PC-3 (cell line): Measurements from ENCODE around the gene CROCC2. TPM values are rescaled to one million over a fixed set of nuclear protein-coding genes. Genes with fewer than 3 reads are reported as not detected.

Experiments
- ATAC-seq: fragments of 200-7000 bp; cut with Tn5 transposase; 2 replicates; pipeline ENCODE4 v1.9.1; 2020; ENCODE audit warnings: mild to moderate bottlenecking, moderate library complexity
- Bru-seq: library from RNA; stranded (reverse); fragments of 400-500 nt; gene quantifications from one replicate; lab custom pipeline; 2021; lab: Mats Ljungman, UMichigan
- BruChase-seq, 2 experiments: library from RNA; stranded (reverse); fragments of 400-500 nt; gene quantifications; one replicate each; lab custom pipeline; 2021; lab: Mats Ljungman, UMichigan
- BruUV-seq: library from RNA; stranded (reverse); fragments of 400-500 nt; replicated peaks from 2 replicates; lab custom pipeline; 2021; lab: Mats Ljungman, UMichigan
- CTCF ChIA-PET: fragments of 300-600 bp; sonication (Branson Sonifier 250); formaldehyde crosslinking; loops from one replicate; lab custom pipeline; 2022; ENCODE audit warnings: antibody characterized with exemption; lab: Charles Lee
- POLR2A ChIA-PET: fragments of 300-600 bp; sonication (Branson Sonifier 250); formaldehyde crosslinking; loops from one replicate; lab custom pipeline; 2022; ENCODE audit warnings: antibody characterized with exemption; ENCODE audit not compliant: unreplicated experiment; lab: Charles Lee
- DNase-seq: peaks from one replicate; pipeline ENCODE4 v3.0.0-alpha.2; 2015
- H2AFZ ChIP-seq: fragments of 300-600 bp; sonication (generic); 2 replicates; pipeline ENCODE4 v1.6.0; 2016; ENCODE audit warnings: antibody characterized with exemption, low read length
- H3F3A ChIP-seq: fragments of 300-600 bp; sonication (generic); one replicate; pipeline ENCODE4 v1.6.0; 2017; ENCODE audit warnings: antibody characterized with exemption, low read length, control low read depth, mild to moderate bottlenecking; ENCODE audit not compliant: unreplicated experiment
- H3K27ac ChIP-seq: fragments of 300-600 bp; sonication (generic); 2 replicates; pipeline ENCODE4 v1.5.1; 2016; ENCODE audit warnings: mild to moderate bottlenecking, low read length
- H3K27me3 ChIP-seq: fragments of 300-600 bp; sonication (generic); 2 replicates; pipeline ENCODE4 v1.6.1; 2016; ENCODE audit warnings: low read length, mixed read lengths
- H3K36me3 ChIP-seq: fragments of 300-600 bp; sonication (generic); 2 replicates; pipeline ENCODE4 v1.6.1; 2016; ENCODE audit warnings: low read depth, mixed run types, low read length, mixed read lengths
- H3K4me1 ChIP-seq: fragments of 300-600 bp; sonication (generic); 2 replicates; pipeline ENCODE4 v1.5.1; 2016; ENCODE audit warnings: low read length; ENCODE audit not compliant: insufficient read depth
- H3K4me2 ChIP-seq: fragments of 300-600 bp; sonication (generic); 2 replicates; pipeline ENCODE4 v1.6.0; 2016; ENCODE audit warnings: low read length
- H3K4me3 ChIP-seq: fragments of 300-600 bp; sonication (generic); 2 replicates; pipeline ENCODE4 v1.5.1; 2016; ENCODE audit warnings: mild to moderate bottlenecking, low read length, mixed read lengths
- H3K79me2 ChIP-seq: fragments of 300-600 bp; sonication (generic); 2 replicates; pipeline ENCODE4 v1.6.1; 2017; ENCODE audit warnings: low read length, mixed read lengths
- H3K9ac ChIP-seq: fragments of 300-600 bp; sonication (generic); 2 replicates; pipeline ENCODE4 v1.6.0; 2016; ENCODE audit warnings: mild to moderate bottlenecking, low read length
- H3K9me2 ChIP-seq: fragments of 300-600 bp; sonication (generic); replicated peaks from 2 replicates; pipeline ENCODE4 v1.6.1; 2016; ENCODE audit warnings: mixed run types, low read length, mixed read lengths
- H3K9me3 ChIP-seq: fragments of 300-600 bp; sonication (generic); 2 replicates; pipeline ENCODE4 v1.6.1; 2016; ENCODE audit warnings: low read length, mixed read lengths
- H4K20me1 ChIP-seq: fragments of 300-600 bp; sonication (generic); 2 replicates; pipeline ENCODE4 v1.6.1; 2016; ENCODE audit warnings: low read length, mixed read lengths
- EZH2 ChIP-seq: fragments of 300-600 bp; sonication (generic); IDR thresholded peaks from one replicate; pipeline ENCODE4 v1.6.1; 2017; ENCODE audit warnings: antibody characterized with exemption, mild to moderate bottlenecking, low read length; ENCODE audit not compliant: unreplicated experiment
- EZH2phosphoT487 ChIP-seq: fragments of 300-600 bp; sonication (generic); IDR thresholded peaks from 2 replicates; pipeline ENCODE4 v1.6.1; 2018; ENCODE audit warnings: mild to moderate bottlenecking, antibody characterized with exemption, low read length, borderline replicate concordance
- intact Hi-C: fragments of 100-400 bp; cut with micrococcal nuclease; formaldehyde crosslinking; loops from 2 replicates; pipeline ENCODE4 v1.9.0; 2023
- long read RNA-seq: library from polyadenylated mRNA; unstranded; transcript quantifications from one replicate; pipeline ENCODE4 v2.0.0, GENCODE V29; 2021; ENCODE audit not compliant: unreplicated experiment
- total RNA-seq: library from RNA; depleted of rRNA; stranded (reverse); fragments of >200 nt; gene quantifications from 2 replicates; pipeline ENCODE4 v1.2.3, GENCODE V29; 2014; rRNA removed
- TF ChIP-seq, protein P1 (sequence below): fragments of 300-600 bp; sonication (generic); conservative IDR thresholded peaks from 2 replicates; pipeline ENCODE4 v1.5.1; 2017; ENCODE audit warnings: antibody characterized with exemption, low read depth, mild to moderate bottlenecking, low read length

Gene CROCC2
- total RNA-seq (not detected in 2 replicates), Bru-seq, nascent RNA (not detected), BruChase-seq, experiment 1, labeled RNA remaining after a 6-hour chase (not detected), BruChase-seq, experiment 2, labeled RNA remaining after a 2-hour chase (not detected)
- long read RNA-seq: 0 reads

DNA sequence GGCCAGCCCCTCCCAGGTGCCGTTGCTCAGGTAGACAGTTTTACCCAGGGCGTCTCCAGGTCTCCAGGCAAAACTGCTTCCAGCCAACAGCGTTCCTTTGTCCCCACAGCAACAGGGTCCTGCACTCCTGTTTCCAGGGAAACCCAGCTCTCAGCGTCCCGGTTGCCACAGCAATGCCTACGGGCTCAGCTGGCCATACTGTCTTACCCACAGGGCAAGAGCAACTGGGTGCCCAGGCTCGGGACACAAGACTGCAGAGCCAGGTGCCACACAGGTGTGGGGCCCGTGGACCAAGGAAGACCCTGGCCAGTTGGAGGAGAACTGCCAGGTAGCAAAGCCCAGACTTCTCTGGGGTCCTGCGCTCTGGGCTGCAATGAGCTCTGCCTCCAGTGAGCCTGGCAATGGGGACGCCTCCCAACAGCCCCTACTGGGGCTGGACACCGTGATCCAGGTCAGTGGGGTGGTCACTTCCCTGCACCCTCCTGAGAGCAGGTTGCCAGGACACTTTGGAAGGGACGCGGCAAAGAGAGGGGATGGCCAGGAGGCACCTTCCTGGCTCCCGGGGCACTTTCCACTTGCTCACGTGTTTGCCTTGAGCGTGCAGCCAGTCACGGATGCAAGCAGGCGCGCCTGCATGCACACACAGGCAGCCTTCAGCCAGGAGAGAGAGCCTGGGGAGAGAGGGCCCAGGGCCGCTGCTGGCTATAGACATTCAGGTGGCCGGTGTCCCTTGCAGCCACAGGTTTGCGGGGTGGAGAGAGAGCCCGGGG is at the start of gene CROCC2:
TSS of gene CROCC2 (plus strand) at position 196 of the 770 bp plus-strand sequence. CDS start at position 374, 178 bp downstream.
- Histone ChIP-seq H3K36me3 (no peaks in the 10 kb centered on the region), H4K20me1 (no peaks in the 10 kb centered on the region), H3F3A (no peaks in the 10 kb centered on the region), H3K9me2 (no peaks in the 10 kb centered on the region), H3K4me2 (no peak within 1 kb of the TSS), H3K4me3 (no peak within 1 kb of the TSS), H3K9ac (no peak within 1 kb of the TSS), H3K27me3 (no peaks in the 10 kb centered on the region), H2AFZ (no peak within 1 kb of the TSS), H3K4me1 (no peaks in the 10 kb centered on the region), H3K27ac (no peak within 1 kb of the TSS), H3K79me2 (no peaks in the 10 kb centered on the region), H3K9me3 (no peaks in the 10 kb centered on the region)
- BruUV-seq: no TSS peak
- DNase-seq (no peak), ATAC-seq (peak; percentile 22; the same call in 1 of the 2 replicates)
- intact Hi-C loops: no loop called here
- no peak for TF ChIP-seq EZH2
- TF ChIP-seq, protein P1, sequence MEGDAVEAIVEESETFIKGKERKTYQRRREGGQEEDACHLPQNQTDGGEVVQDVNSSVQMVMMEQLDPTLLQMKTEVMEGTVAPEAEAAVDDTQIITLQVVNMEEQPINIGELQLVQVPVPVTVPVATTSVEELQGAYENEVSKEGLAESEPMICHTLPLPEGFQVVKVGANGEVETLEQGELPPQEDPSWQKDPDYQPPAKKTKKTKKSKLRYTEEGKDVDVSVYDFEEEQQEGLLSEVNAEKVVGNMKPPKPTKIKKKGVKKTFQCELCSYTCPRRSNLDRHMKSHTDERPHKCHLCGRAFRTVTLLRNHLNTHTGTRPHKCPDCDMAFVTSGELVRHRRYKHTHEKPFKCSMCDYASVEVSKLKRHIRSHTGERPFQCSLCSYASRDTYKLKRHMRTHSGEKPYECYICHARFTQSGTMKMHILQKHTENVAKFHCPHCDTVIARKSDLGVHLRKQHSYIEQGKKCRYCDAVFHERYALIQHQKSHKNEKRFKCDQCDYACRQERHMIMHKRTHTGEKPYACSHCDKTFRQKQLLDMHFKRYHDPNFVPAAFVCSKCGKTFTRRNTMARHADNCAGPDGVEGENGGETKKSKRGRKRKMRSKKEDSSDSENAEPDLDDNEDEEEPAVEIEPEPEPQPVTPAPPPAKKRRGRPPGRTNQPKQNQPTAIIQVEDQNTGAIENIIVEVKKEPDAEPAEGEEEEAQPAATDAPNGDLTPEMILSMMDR: no peak
- no peak for TF ChIP-seq EZH2phosphoT487
- ChIA-PET CTCF (no interaction called here), POLR2A (no interaction called here)

DNA sequence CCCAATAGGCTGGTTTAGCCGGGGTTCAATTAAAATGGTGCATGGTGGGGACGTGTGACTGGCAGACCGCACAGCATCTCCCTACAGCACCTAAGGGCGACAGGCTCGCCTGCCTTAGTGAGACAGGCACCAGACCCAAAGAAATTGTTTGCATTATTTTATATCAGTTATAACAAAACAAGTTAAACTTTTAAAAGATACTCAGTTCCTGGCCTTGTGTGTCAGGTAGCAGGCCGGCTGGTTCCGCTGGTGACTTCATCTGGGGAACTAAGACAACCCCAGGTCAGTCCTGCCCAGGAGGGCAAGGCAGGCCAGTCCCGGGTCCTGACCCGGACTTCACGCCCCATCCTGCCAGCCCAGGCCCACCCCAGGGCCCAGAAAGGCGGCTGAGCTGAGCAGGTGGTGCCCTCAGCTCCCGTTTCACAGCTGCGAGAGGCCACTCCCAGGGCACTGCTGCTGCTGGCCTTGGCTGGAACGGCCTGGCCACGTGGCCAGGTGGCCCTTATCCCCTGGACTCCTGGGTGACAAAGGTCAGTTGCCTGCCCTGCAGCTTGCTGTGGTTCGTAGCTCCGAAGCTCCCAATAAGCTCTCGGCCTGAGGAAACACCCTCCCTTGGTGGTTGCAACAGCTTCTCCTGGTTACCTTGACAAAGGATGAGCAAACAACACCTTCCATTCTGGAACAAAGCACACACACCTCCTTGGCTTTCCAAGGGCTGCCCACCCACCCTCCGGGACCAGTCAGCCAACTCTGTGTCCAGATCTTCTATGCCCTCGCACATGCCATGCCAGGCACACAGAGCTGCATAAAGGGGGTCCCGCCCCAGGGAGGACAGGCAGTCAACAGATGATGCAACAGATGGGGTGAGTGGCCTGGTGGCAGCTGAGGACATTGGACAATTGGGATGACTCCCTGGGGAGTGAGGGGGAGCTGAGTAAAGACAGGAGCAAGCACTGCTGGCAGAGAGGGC is 48.8 kb upstream of the CROCC2 start:
- intact Hi-C loops: no loop called here
- ATAC-seq (no peak), DNase-seq (no peak)
- no peak overlapping the region for H3K27ac ChIP-seq
- H3K4me1 ChIP-seq: no peaks in the 10 kb centered on the region
- TF ChIP-seq EZH2phosphoT487 (no peak), EZH2 (no peak)
- TF ChIP-seq, protein P1: no peak
- H3K36me3 ChIP-seq: no peaks in the 10 kb centered on the region
- no peak overlapping the region for H3K4me2 ChIP-seq
- no peak overlapping the region for H2AFZ ChIP-seq
- H3K9me2 ChIP-seq: no peaks in the 10 kb centered on the region
- CTCF ChIA-PET: no interaction called here
- BruUV-seq: no TSS peak
- H3K9ac ChIP-seq: no peak overlapping the region
- no peaks in the 10 kb centered on the region for H3F3A ChIP-seq
- POLR2A ChIA-PET: no interaction called here
- no peak overlapping the region for H3K4me3 ChIP-seq
- H3K27me3 ChIP-seq: peaks cover 25% of the 10 kb centered on the region
- no peaks in the 10 kb centered on the region for H4K20me1 ChIP-seq
- no peaks in the 10 kb centered on the region for H3K79me2 ChIP-seq
- no peaks in the 10 kb centered on the region; the same call in 1 of the 2 replicates for H3K9me3 ChIP-seq
